Coronary artery (tissue), 2 donors: ENCODE data around the gene FSIP2.

Source experiments
- DNase-seq: peaks from one replicate; pipeline ENCODE4 v3.0.0-alpha.2; 2017; ENCODE audit warnings: low spot score
- H3K27ac ChIP-seq, 2 donors: fragments of 200-600 bp; sonication (generic); one replicate each; pipeline ENCODE4 v1.5.1; 2016 to 2019
- H3K4me3 ChIP-seq: fragments of 200-600 bp; sonication (generic); 2 replicates; pipeline ENCODE4 v1.5.1; 2016; ENCODE audit warnings: mild to moderate bottlenecking, moderate library complexity
- CTCF ChIP-seq: fragments of 200-600 bp; sonication (generic); IDR thresholded peaks from one replicate; pipeline ENCODE4 v1.5.1; 2019; ENCODE audit warnings: antibody characterized with exemption

The FSIP2 gene

GRCh38 chr2:185825557-185825956 is 87.0 kb downstream of the FSIP2 start:
- no peak overlapping the region for H3K27ac ChIP-seq
- DNase-seq = no peak
- H3K4me3 ChIP-seq = no peak overlapping the region
- no peak for TF ChIP-seq CTCF

GRCh38 chr2:185828326-185828725 is 89.7 kb downstream of the FSIP2 start:
- no peak for DNase-seq
- Histone ChIP-seq H3K27ac (no peak overlapping the region), H3K4me3 (no peak overlapping the region)
- TF ChIP-seq CTCF = no peak

- no peak overlapping the region for H3K27ac ChIP-seq
- H3K4me3 ChIP-seq = no peak overlapping the region
- no peak for TF ChIP-seq CTCF
- DNase-seq = no peak
These were observed 95.3 kb downstream of the FSIP2 start for GRCh38 chr2:185833864-185834263.

- TF ChIP-seq CTCF = no peak
- Histone ChIP-seq H3K4me3 (no peak overlapping the region), H3K27ac (no peak overlapping the region)
- no peak for DNase-seq
These were observed 97.4 kb downstream of the FSIP2 start for GRCh38 chr2:185835974-185836373.

GRCh38 chr2:185854885-185855284 is 116.3 kb downstream of the FSIP2 start:
- DNase-seq = no peak
- Histone ChIP-seq H3K27ac (no peak overlapping the region), H3K4me3 (no peak overlapping the region)
- TF ChIP-seq CTCF = no peak

GRCh38 chr2:185857691-185858090 is 119.1 kb downstream of the FSIP2 start:
- H3K4me3 ChIP-seq = no peak overlapping the region
- DNase-seq = no peak
- no peak overlapping the region for H3K27ac ChIP-seq
- TF ChIP-seq CTCF = no peak

- H3K27ac ChIP-seq = no peak overlapping the region
- no peak for DNase-seq
- no peak for TF ChIP-seq CTCF
- no peak overlapping the region for H3K4me3 ChIP-seq
These were observed 120.9 kb downstream of the FSIP2 start for GRCh38 chr2:185859506-185859905.
